Neural cell (in vitro differentiated cells): ENCODE data around the gene TMEM171. TPM values are rescaled to one million over a fixed set of nuclear protein-coding genes. Genes with fewer than 3 reads are reported as not detected.
A peak's percentile ranks its signal among the peaks of the same experiment; 100 is the strongest.

Source experiments
- H2AFZ ChIP-seq: fragments of 200-600, 300-800 bp; sonication (generic), shearing (Covaris generic); 2 replicates; pipeline ENCODE4 v1.6.0; 2014; ENCODE audit warnings: low read depth, mild to moderate bottlenecking, antibody characterized with exemption, low read length, moderate library complexity
- H3F3A ChIP-seq: fragments of 200-600 bp; shearing (Covaris generic); 2 replicates; pipeline ENCODE4 v1.6.1; 2016; ENCODE audit warnings: mild to moderate bottlenecking, moderate library complexity, mixed read lengths, antibody characterized with exemption, low read length; ENCODE audit not compliant: insufficient read depth, poor library complexity, severe bottlenecking
- H3K27ac ChIP-seq: fragments of 200-600, 300-800 bp; sonication (generic), shearing (Covaris generic); 2 replicates; pipeline ENCODE4 v1.5.1; 2014; ENCODE audit warnings: mild to moderate bottlenecking, low read length, moderate library complexity
- H3K27me3 ChIP-seq: fragments of 300-800, 200-600 bp; sonication (generic), shearing (Covaris generic); 2 replicates; pipeline ENCODE4 v1.6.0; 2014; ENCODE audit warnings: mild to moderate bottlenecking, low read depth, low read length, moderate library complexity; ENCODE audit not compliant: insufficient read depth
- H3K36me3 ChIP-seq: fragments of 300-800, 200-600 bp; sonication (generic), shearing (Covaris generic); 2 replicates; pipeline ENCODE4 v1.5.1; 2014; ENCODE audit warnings: mild to moderate bottlenecking, antibody characterized with exemption, low read length, moderate library complexity; ENCODE audit not compliant: insufficient read depth
- H3K4me2 ChIP-seq: fragments of 300-800, 200-600 bp; sonication (generic), shearing (Covaris generic); 2 replicates; pipeline ENCODE4 v1.6.0; 2014; ENCODE audit warnings: mild to moderate bottlenecking, low read length
- H3K4me3 ChIP-seq: fragments of 300-800, 200-600 bp; sonication (generic), shearing (Covaris generic); 2 replicates; pipeline ENCODE4 v1.5.1; 2014; ENCODE audit warnings: mild to moderate bottlenecking, low read length, moderate library complexity
- H3K79me2 ChIP-seq: fragments of 200-600 bp; shearing (Covaris generic); replicated peaks from 2 replicates; pipeline ENCODE4 v1.6.0; 2014; ENCODE audit warnings: mild to moderate bottlenecking, low read length, moderate library complexity; ENCODE audit not compliant: insufficient read depth
- H3K9ac ChIP-seq: fragments of 300-800, 200-600 bp; sonication (generic), shearing (Covaris generic); 2 replicates; pipeline ENCODE4 v1.6.1; 2016; ENCODE audit warnings: mild to moderate bottlenecking, low read length, mixed read lengths
- H3K9me2 ChIP-seq: fragments of 200-600 bp; shearing (Covaris generic); 2 replicates; pipeline ENCODE4 v1.6.1; 2016; ENCODE audit warnings: mild to moderate bottlenecking, low read length, mixed read lengths; ENCODE audit not compliant: insufficient read depth
- H3K9me3 ChIP-seq: fragments of 200-600, 300-800 bp; sonication (generic), shearing (Covaris generic); 2 replicates; pipeline ENCODE4 v1.6.1; 2016; ENCODE audit warnings: mild to moderate bottlenecking, mixed run types, low read length, moderate library complexity, mixed read lengths
- H4K20me1 ChIP-seq: fragments of 200-600 bp; shearing (Covaris generic); 2 replicates; pipeline ENCODE4 v1.6.1; 2016; ENCODE audit warnings: mild to moderate bottlenecking, mixed run types; ENCODE audit not compliant: insufficient read depth
- CTCF ChIP-seq: fragments of 450-650 bp; IDR thresholded peaks from 2 replicates; pipeline ENCODE4 v1.5.1; 2014; ENCODE audit warnings: antibody characterized with exemption, mild to moderate bottlenecking, moderate library complexity; ENCODE audit not compliant: poor library complexity, severe bottlenecking
- EP300 ChIP-seq: fragments of 450-650 bp; conservative IDR thresholded peaks from 2 replicates; pipeline ENCODE4 v1.6.1; 2014; ENCODE audit warnings: antibody characterized with exemption, mild to moderate bottlenecking, moderate library complexity; ENCODE audit not compliant: poor library complexity, severe bottlenecking
- EZH2 ChIP-seq: fragments of 200-600, 300-800 bp; shearing (Covaris generic), sonication (generic); IDR thresholded peaks from 2 replicates; pipeline ENCODE4 v1.6.1; 2014; ENCODE audit warnings: antibody characterized with exemption, low read length, borderline replicate concordance, mild to moderate bottlenecking; ENCODE audit not compliant: insufficient read depth, poor library complexity, severe bottlenecking
- MXI1 ChIP-seq: fragments of 450-650 bp; conservative IDR thresholded peaks from 2 replicates; pipeline ENCODE4 v1.6.1; 2014; ENCODE audit warnings: antibody characterized with exemption, mild to moderate bottlenecking; ENCODE audit not compliant: poor library complexity, severe bottlenecking
- POLR2AphosphoS5 ChIP-seq: IDR thresholded peaks from 2 replicates; pipeline ENCODE4 v1.6.1; 2012
- RAD21 ChIP-seq: fragments of 450-650 bp; conservative IDR thresholded peaks from 2 replicates; pipeline ENCODE4 v1.6.1; 2014; ENCODE audit warnings: antibody characterized with exemption, mild to moderate bottlenecking, moderate library complexity
- SMC3 ChIP-seq: fragments of 450-650 bp; conservative IDR thresholded peaks from 2 replicates; pipeline ENCODE4 v1.6.1; 2014; ENCODE audit warnings: antibody characterized with exemption, mild to moderate bottlenecking, moderate library complexity; ENCODE audit not compliant: poor library complexity
- TAF1 ChIP-seq: IDR thresholded peaks from 2 replicates; pipeline ENCODE4 v1.6.1; 2012; ENCODE audit warnings: low read depth
- polyA minus RNA-seq: library from RNA; depleted of rRNA, polyadenylated mRNA; stranded (reverse); fragments of >200 nt; gene quantifications from 2 replicates; pipeline ENCODE4 v1.2.3, GENCODE V29; 2014
- polyA plus RNA-seq: library from polyadenylated mRNA; depleted of rRNA; stranded (reverse); fragments of >200 nt; gene quantifications from 2 replicates; pipeline ENCODE4 v1.2.3, GENCODE V29; 2014
- TF ChIP-seq, protein P1 (sequence below): IDR thresholded peaks from 2 replicates; pipeline ENCODE4 v1.6.1; 2012; ENCODE audit warnings: borderline replicate concordance

Gene TMEM171, protein sequence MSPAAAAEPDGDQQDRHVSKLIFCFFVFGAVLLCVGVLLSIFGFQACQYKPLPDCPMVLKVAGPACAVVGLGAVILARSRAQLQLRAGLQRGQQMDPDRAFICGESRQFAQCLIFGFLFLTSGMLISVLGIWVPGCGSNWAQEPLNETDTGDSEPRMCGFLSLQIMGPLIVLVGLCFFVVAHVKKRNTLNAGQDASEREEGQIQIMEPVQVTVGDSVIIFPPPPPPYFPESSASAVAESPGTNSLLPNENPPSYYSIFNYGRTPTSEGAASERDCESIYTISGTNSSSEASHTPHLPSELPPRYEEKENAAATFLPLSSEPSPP
- polyA plus RNA-seq (not detected in 2 replicates), polyA minus RNA-seq (not detected in 2 replicates)

DNA sequence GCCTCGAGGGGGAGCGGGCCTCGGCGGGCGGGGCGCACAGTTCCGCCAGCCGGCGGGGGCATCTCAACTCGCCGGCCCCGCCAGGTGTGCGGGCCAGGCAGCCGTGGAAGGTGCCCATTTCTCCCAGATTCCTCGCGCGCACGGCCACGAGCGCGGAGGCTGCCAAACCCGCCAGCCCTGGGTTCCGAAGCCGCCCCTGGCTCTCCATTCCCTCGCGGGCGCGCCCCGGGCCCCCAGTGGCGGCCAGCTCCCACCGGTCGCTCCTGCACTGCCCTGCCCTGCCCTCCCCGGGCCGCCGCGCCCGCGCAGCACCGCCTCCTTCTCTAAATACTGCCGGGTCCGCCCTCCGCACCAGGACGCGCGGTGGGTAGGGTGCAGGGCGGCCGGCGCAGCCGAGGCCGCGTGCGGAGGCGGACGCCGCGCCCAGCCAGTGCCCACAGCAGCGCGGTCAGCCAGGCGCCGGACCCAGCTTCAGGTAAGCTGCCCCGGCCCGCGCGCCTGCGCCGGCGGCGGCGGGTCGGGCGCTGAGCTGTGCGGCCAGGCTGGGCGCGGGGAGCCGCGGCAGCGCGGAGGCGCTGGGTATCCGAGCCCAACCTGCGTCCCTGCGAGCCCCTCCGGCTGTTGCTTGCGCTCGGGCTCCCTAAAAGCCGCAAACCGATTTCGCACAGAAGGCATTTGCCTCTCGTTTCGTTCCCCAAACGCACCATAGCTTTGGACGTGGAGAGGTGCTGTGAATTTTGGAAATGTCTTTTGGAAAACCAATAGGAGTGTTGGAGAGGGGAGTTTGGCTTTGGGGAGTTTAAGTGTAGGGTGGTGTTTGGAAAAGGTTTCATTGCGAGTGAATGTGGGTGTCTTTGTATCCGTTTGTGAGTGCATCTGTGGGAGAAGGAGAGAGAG is at the start of gene TMEM171:
TMEM171 (plus strand) TSS at position 354 of the 897 bp plus-strand sequence. CDS start 2,799 bp downstream, outside the sequence.
- no peak within 1 kb of the TSS for H2AFZ ChIP-seq
- peak within 1 kb of the TSS; percentile 39 for H3K9ac ChIP-seq
- H3K36me3 ChIP-seq = no peaks in the 10 kb centered on the region
- TF ChIP-seq MXI1 (peak; percentile 18), RAD21 (no peak)
- H3K4me2 ChIP-seq = peak within 1 kb of the TSS; percentile 69
- no peaks in the 10 kb centered on the region for H4K20me1 ChIP-seq
- H3K9me2 ChIP-seq = no peaks in the 10 kb centered on the region
- H3K9me3 ChIP-seq = no peaks in the 10 kb centered on the region
- H3K79me2 ChIP-seq = no peaks in the 10 kb centered on the region
- no peaks in the 10 kb centered on the region for H3F3A ChIP-seq
- peaks cover 57% of the 10 kb centered on the region for H3K27me3 ChIP-seq
- peak within 1 kb of the TSS; percentile 66 for H3K4me3 ChIP-seq
- no peak within 1 kb of the TSS for H3K27ac ChIP-seq

- H3K9me2 ChIP-seq = no peaks in the 10 kb centered on the region
- no peak overlapping the region for H3K4me3 ChIP-seq
- no peaks in the 10 kb centered on the region for H3K27me3 ChIP-seq
- TF ChIP-seq SMC3 (no peak), MXI1 (no peak), EP300 (no peak), CTCF (no peak), RAD21 (no peak), POLR2AphosphoS5 (no peak), TAF1 (no peak), EZH2 (no peak)
- TF ChIP-seq, protein P1, sequence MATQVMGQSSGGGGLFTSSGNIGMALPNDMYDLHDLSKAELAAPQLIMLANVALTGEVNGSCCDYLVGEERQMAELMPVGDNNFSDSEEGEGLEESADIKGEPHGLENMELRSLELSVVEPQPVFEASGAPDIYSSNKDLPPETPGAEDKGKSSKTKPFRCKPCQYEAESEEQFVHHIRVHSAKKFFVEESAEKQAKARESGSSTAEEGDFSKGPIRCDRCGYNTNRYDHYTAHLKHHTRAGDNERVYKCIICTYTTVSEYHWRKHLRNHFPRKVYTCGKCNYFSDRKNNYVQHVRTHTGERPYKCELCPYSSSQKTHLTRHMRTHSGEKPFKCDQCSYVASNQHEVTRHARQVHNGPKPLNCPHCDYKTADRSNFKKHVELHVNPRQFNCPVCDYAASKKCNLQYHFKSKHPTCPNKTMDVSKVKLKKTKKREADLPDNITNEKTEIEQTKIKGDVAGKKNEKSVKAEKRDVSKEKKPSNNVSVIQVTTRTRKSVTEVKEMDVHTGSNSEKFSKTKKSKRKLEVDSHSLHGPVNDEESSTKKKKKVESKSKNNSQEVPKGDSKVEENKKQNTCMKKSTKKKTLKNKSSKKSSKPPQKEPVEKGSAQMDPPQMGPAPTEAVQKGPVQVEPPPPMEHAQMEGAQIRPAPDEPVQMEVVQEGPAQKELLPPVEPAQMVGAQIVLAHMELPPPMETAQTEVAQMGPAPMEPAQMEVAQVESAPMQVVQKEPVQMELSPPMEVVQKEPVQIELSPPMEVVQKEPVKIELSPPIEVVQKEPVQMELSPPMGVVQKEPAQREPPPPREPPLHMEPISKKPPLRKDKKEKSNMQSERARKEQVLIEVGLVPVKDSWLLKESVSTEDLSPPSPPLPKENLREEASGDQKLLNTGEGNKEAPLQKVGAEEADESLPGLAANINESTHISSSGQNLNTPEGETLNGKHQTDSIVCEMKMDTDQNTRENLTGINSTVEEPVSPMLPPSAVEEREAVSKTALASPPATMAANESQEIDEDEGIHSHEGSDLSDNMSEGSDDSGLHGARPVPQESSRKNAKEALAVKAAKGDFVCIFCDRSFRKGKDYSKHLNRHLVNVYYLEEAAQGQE = no peak
- H3K27ac ChIP-seq = no peak overlapping the region
- H3K9ac ChIP-seq = no peak overlapping the region
- no peaks in the 10 kb centered on the region for H4K20me1 ChIP-seq
- no peaks in the 10 kb centered on the region for H3K9me3 ChIP-seq
- no peaks in the 10 kb centered on the region for H3K36me3 ChIP-seq
- no peak overlapping the region for H3K4me2 ChIP-seq
- H3F3A ChIP-seq = no peaks in the 10 kb centered on the region
- H3K79me2 ChIP-seq = no peaks in the 10 kb centered on the region
- no peak overlapping the region for H2AFZ ChIP-seq
Observed at GRCh38 chr5:73081093-73081492, 39.3 kb upstream of the TMEM171 start.
